ENCODE data around the gene ANKMY2. TPM values are rescaled to one million over a fixed set of nuclear protein-coding genes. Genes with fewer than 3 reads are reported as not detected.

Gene ANKMY2
- total and polyA plus RNA-seq, 2 donors (not counting 1 experiment from before 2014, with no cell fraction given): 34.3 to 50.4 TPM

- Histone ChIP-seq H3K4me2 (ENCODE audit: extremely low read depth, insufficient read depth, low read length) (peak overlapping the region; percentile 27), H4K20me1 (ENCODE audit: control insufficient read depth, extremely low read depth, insufficient read depth, low read length) (no peaks in the 10 kb centered on the region), H3K36me3 (ENCODE audit: control insufficient read depth, insufficient read depth, low read length) (peaks cover 2% of the 10 kb centered on the region), H2AFZ (ENCODE audit: low read length) (no peak overlapping the region), H3K4me1 (ENCODE audit: control insufficient read depth, extremely low read depth, insufficient read depth, low read length) (peaks cover 17% of the 10 kb centered on the region), H3K27ac (ENCODE audit: insufficient read depth, low read length) (peak overlapping the region; percentile 44), H3K79me2 (ENCODE audit: control insufficient read depth, insufficient read depth, low read length) (peaks cover 12% of the 10 kb centered on the region), H3K4me3 (replicated peaks in 1 of 4; ENCODE audit: control extremely low read depth in 1 of 4, insufficient read depth in 1 of 4, low read depth in 3 of 4, low read length in 4 of 4) (no peak overlapping the region), H3K27me3 (ENCODE audit: control insufficient read depth, insufficient read depth, low read length) (no peaks in the 10 kb centered on the region), H3K9ac (ENCODE audit: insufficient read depth, low read length) (no peak overlapping the region), H3K9me3 (ENCODE audit: control insufficient read depth, insufficient read depth, low read depth, low read length) (no peaks in the 10 kb centered on the region)
- DNase-seq (ENCODE audit: low read depth in 2 of 2): peak; percentile 100
- no peak for TF ChIP-seq EZH2 (IDR thresholded peaks at IDR 0.05; ENCODE audit: low read length, missing control alignments)
- TF ChIP-seq, protein P1, sequence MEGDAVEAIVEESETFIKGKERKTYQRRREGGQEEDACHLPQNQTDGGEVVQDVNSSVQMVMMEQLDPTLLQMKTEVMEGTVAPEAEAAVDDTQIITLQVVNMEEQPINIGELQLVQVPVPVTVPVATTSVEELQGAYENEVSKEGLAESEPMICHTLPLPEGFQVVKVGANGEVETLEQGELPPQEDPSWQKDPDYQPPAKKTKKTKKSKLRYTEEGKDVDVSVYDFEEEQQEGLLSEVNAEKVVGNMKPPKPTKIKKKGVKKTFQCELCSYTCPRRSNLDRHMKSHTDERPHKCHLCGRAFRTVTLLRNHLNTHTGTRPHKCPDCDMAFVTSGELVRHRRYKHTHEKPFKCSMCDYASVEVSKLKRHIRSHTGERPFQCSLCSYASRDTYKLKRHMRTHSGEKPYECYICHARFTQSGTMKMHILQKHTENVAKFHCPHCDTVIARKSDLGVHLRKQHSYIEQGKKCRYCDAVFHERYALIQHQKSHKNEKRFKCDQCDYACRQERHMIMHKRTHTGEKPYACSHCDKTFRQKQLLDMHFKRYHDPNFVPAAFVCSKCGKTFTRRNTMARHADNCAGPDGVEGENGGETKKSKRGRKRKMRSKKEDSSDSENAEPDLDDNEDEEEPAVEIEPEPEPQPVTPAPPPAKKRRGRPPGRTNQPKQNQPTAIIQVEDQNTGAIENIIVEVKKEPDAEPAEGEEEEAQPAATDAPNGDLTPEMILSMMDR (conservative IDR thresholded peaks at IDR 0.05 in 1 of 2, IDR thresholded peaks at IDR 0.05 in 1 of 2; ENCODE audit: low read depth in 1 of 2, low read length in 2 of 2): peak in 1 of 2 donors; percentile 23
Measured at GRCh38 chr7:16668049-16668858, 22.7 kb upstream of the ANKMY2 start.

GRCh38 chr7:16667355-16667754 lies 21.8 kb upstream of the ANKMY2 start:
- Histone ChIP-seq H4K20me1 (ENCODE audit: control insufficient read depth, extremely low read depth, insufficient read depth, low read length) (no peaks in the 10 kb centered on the region), H3K9ac (ENCODE audit: insufficient read depth, low read length) (no peak overlapping the region), H3K27me3 (ENCODE audit: control insufficient read depth, insufficient read depth, low read length) (no peaks in the 10 kb centered on the region), H3K9me3 (ENCODE audit: control insufficient read depth, insufficient read depth, low read depth, low read length) (no peaks in the 10 kb centered on the region), H3K79me2 (ENCODE audit: control insufficient read depth, insufficient read depth, low read length) (peaks cover 12% of the 10 kb centered on the region), H3K27ac (ENCODE audit: insufficient read depth, low read length) (peak overlapping the region; percentile 32), H3K4me2 (ENCODE audit: extremely low read depth, insufficient read depth, low read length) (no peak overlapping the region), H3K4me3 (replicated peaks in 1 of 4; ENCODE audit: control extremely low read depth in 1 of 4, insufficient read depth in 1 of 4, low read depth in 3 of 4, low read length in 4 of 4) (no peak overlapping the region), H3K36me3 (ENCODE audit: control insufficient read depth, insufficient read depth, low read length) (peaks cover 2% of the 10 kb centered on the region), H3K4me1 (ENCODE audit: control insufficient read depth, extremely low read depth, insufficient read depth, low read length) (peaks cover 17% of the 10 kb centered on the region), H2AFZ (ENCODE audit: low read length) (no peak overlapping the region)
- DNase-seq (ENCODE audit: low read depth in 2 of 2): no peak
- TF ChIP-seq EZH2 (IDR thresholded peaks at IDR 0.05; ENCODE audit: low read length, missing control alignments): no peak
- TF ChIP-seq, protein P1 (conservative IDR thresholded peaks at IDR 0.05 in 1 of 2, IDR thresholded peaks at IDR 0.05 in 1 of 2; ENCODE audit: low read depth in 1 of 2, low read length in 2 of 2): no peak

DNA sequence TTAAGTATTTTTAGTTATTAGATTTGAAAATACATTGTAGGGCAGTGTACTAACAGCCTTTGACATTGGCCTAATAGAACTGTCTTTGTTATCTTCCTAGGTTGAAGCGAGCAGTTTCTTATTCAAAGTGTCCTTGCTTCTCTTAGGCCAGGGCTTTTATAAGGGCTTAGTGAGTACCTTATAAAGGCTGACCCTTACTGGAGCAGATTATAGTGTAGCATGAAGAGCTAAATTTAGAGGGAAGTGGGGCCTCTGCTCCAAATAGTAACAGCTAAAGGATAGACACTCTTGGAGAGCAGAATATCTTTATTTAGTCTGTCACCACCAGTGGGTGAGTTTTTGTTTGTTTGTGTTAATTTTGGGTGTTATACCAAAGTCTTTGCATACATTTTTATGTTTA lies 16.4 kb upstream of the ANKMY2 start:
- no peak overlapping the region for H3K27ac ChIP-seq (ENCODE audit: insufficient read depth, low read length)
- no peak overlapping the region for H3K9ac ChIP-seq (ENCODE audit: insufficient read depth, low read length)
- no peak overlapping the region for H3K4me2 ChIP-seq (ENCODE audit: extremely low read depth, insufficient read depth, low read length)
- peaks cover 12% of the 10 kb centered on the region for H3K79me2 ChIP-seq (ENCODE audit: control insufficient read depth, insufficient read depth, low read length)
- peaks cover 9% of the 10 kb centered on the region for H3K4me1 ChIP-seq (ENCODE audit: control insufficient read depth, extremely low read depth, insufficient read depth, low read length)
- DNase-seq (ENCODE audit: low read depth in 2 of 2): no peak
- no peak overlapping the region for H2AFZ ChIP-seq (ENCODE audit: low read length)
- TF ChIP-seq EZH2 (IDR thresholded peaks at IDR 0.05; ENCODE audit: low read length, missing control alignments): no peak
- TF ChIP-seq, protein P1 (conservative IDR thresholded peaks at IDR 0.05 in 1 of 2, IDR thresholded peaks at IDR 0.05 in 1 of 2; ENCODE audit: low read depth in 1 of 2, low read length in 2 of 2): no peak
- no peaks in the 10 kb centered on the region for H3K9me3 ChIP-seq (ENCODE audit: control insufficient read depth, insufficient read depth, low read depth, low read length)
- H3K36me3 ChIP-seq (ENCODE audit: control insufficient read depth, insufficient read depth, low read length): peaks cover 2% of the 10 kb centered on the region
- H4K20me1 ChIP-seq (ENCODE audit: control insufficient read depth, extremely low read depth, insufficient read depth, low read length): no peaks in the 10 kb centered on the region
- no peaks in the 10 kb centered on the region for H3K27me3 ChIP-seq (ENCODE audit: control insufficient read depth, insufficient read depth, low read length)
- no peak overlapping the region for H3K4me3 ChIP-seq (replicated peaks in 1 of 4; ENCODE audit: control extremely low read depth in 1 of 4, insufficient read depth in 1 of 4, low read depth in 3 of 4, low read length in 4 of 4)
